HEK293 (cell line): ENCODE measurements around the gene TNNT2.

Experiments
- CTCF ChIA-PET: fragments of 350-600 bp; formaldehyde crosslinking; extraction: SDS; loops from one replicate; lab custom pipeline; 2021; ENCODE audit warnings: antibody characterized with exemption; lab: Yijun Ruan, JAX
- POLR2A ChIA-PET: fragments of 300-600 bp; formaldehyde crosslinking; extraction: SDS; loops from one replicate; lab custom pipeline; 2020; ENCODE audit warnings: antibody characterized with exemption, inconsistent platforms; lab: Yijun Ruan, JAX
- H3K27ac ChIP-seq: fragments of 200-500 bp; sonication (Bioruptor generic); 2 replicates; pipeline ENCODE4 v1.5.1; 2014; ENCODE audit warnings: low read depth, low read length, control low read depth, inconsistent platforms; ENCODE audit errors: extremely low read depth
- H3K36me3 ChIP-seq, 2 experiments: fragments of 200-500 bp in 1 of 2; sonication (Bioruptor generic) in 1 of 2; 1 replicate in 1 of 2; 2 replicates in 1 of 2; pipeline ENCODE4 v1.5.1; 2014 to 2017; ENCODE audit warnings: inconsistent platforms in 2 of 2, low read length in 2 of 2; ENCODE audit not compliant: control insufficient read depth in 2 of 2, insufficient read depth in 1 of 2
- H3K4me1 ChIP-seq: fragments of 200-500 bp; sonication (Bioruptor generic); 2 replicates; pipeline ENCODE4 v1.5.1; 2014; ENCODE audit warnings: mild to moderate bottlenecking, low read length, inconsistent platforms; ENCODE audit not compliant: control insufficient read depth, insufficient read depth
- H3K4me3 ChIP-seq: 2 replicates; pipeline ENCODE4 v1.5.1; 2011; ENCODE audit warnings: low read depth, mild to moderate bottlenecking, control low read depth, low read length, moderate library complexity
- H3K9me3 ChIP-seq: fragments of 200-500 bp; sonication (Bioruptor generic); 2 replicates; pipeline ENCODE4 v1.5.1; 2014; ENCODE audit warnings: low read depth, low read length, inconsistent platforms; ENCODE audit not compliant: control insufficient read depth, insufficient read depth
- EGR2 ChIP-seq: fragments of 450-650 bp; formaldehyde crosslinking; IDR thresholded peaks from 2 replicates; pipeline ENCODE4 v1.5.1; 2016; ENCODE audit warnings: low read depth, missing biosample characterization, missing genetic modification characterization
- KLF1 ChIP-seq: fragments of 450-650 bp; formaldehyde crosslinking; IDR thresholded peaks from 2 replicates; pipeline ENCODE4 v1.5.1; 2016; ENCODE audit warnings: missing biosample characterization, missing genetic modification characterization
- ZBTB20 ChIP-seq: fragments of 450-650 bp; formaldehyde crosslinking; IDR thresholded peaks from 2 replicates; pipeline ENCODE4 v1.5.1; 2016; ENCODE audit warnings: missing biosample characterization, missing genetic modification characterization
- ZFP41 ChIP-seq: fragments of 450-650 bp; formaldehyde crosslinking; IDR thresholded peaks from 2 replicates; pipeline ENCODE4 v1.5.1; 2016; ENCODE audit warnings: missing biosample characterization, missing genetic modification characterization, borderline replicate concordance
- ZNF140 ChIP-seq: fragments of 450-650 bp; formaldehyde crosslinking; IDR thresholded peaks from 2 replicates; pipeline ENCODE4 v1.5.1; 2016; ENCODE audit warnings: missing biosample characterization, missing genetic modification characterization
- ZNF175 ChIP-seq: fragments of 450-650 bp; formaldehyde crosslinking; IDR thresholded peaks from 2 replicates; pipeline ENCODE4 v1.5.1; 2016; ENCODE audit warnings: missing biosample characterization, missing genetic modification characterization
- ZNF184 ChIP-seq: fragments of 450-650 bp; IDR thresholded peaks from 2 replicates; pipeline ENCODE4 v1.5.1; 2018; ENCODE audit warnings: missing biosample characterization, mild to moderate bottlenecking, missing genetic modification characterization
- ZNF19 ChIP-seq: fragments of 450-650 bp; formaldehyde crosslinking; IDR thresholded peaks from 2 replicates; pipeline ENCODE4; 2016; ENCODE audit warnings: missing biosample characterization, missing genetic modification characterization, low read depth
- ZNF266 ChIP-seq: fragments of 450-650 bp; formaldehyde crosslinking; IDR thresholded peaks from 2 replicates; pipeline ENCODE4 v1.5.1; 2016; ENCODE audit warnings: missing biosample characterization, missing genetic modification characterization, low read depth
- ZNF544 ChIP-seq: fragments of 450-650 bp; formaldehyde crosslinking; IDR thresholded peaks from 2 replicates; pipeline ENCODE4 v1.5.0; 2017; ENCODE audit warnings: missing biosample characterization, missing genetic modification characterization
- ZNF548 ChIP-seq: fragments of 450-650 bp; formaldehyde crosslinking; IDR thresholded peaks from 2 replicates; pipeline ENCODE4 v1.5.1; 2016; ENCODE audit warnings: missing biosample characterization, missing genetic modification characterization
- ZNF561 ChIP-seq: fragments of 450-650 bp; IDR thresholded peaks from 2 replicates; pipeline ENCODE4 v1.5.1; 2018; ENCODE audit warnings: missing biosample characterization, missing genetic modification characterization, borderline replicate concordance
- ZNF768 ChIP-seq: fragments of 450-650 bp; formaldehyde crosslinking; IDR thresholded peaks from 2 replicates; pipeline ENCODE4 v1.5.1; 2018; ENCODE audit warnings: missing biosample characterization, mild to moderate bottlenecking, missing genetic modification characterization
- ZNF830 ChIP-seq: fragments of 450-650 bp; IDR thresholded peaks from 2 replicates; pipeline ENCODE4 v1.5.0; 2018; ENCODE audit warnings: missing biosample characterization, missing genetic modification characterization, low read depth, mild to moderate bottlenecking, moderate library complexity
- ZNF843 ChIP-seq: fragments of 450-650 bp; formaldehyde crosslinking; IDR thresholded peaks from 2 replicates; pipeline ENCODE4 v1.5.1; 2016; ENCODE audit warnings: missing biosample characterization, missing genetic modification characterization
- TF ChIP-seq, protein P1 (sequence below): fragments of 450-650 bp; formaldehyde crosslinking; IDR thresholded peaks from 2 replicates; pipeline ENCODE4; 2016; ENCODE audit warnings: missing biosample characterization, missing genetic modification characterization
- TF ChIP-seq, protein P2 (sequence below): fragments of 450-650 bp; formaldehyde crosslinking; IDR thresholded peaks from 2 replicates; pipeline ENCODE4 v1.5.1; 2017; ENCODE audit warnings: missing biosample characterization, missing genetic modification characterization
- TF ChIP-seq, protein P3 (sequence below): fragments of 450-650 bp; formaldehyde crosslinking; IDR thresholded peaks from 2 replicates; pipeline ENCODE4 v1.5.1; 2016; ENCODE audit warnings: missing biosample characterization, missing genetic modification characterization

Gene TNNT2

DNA sequence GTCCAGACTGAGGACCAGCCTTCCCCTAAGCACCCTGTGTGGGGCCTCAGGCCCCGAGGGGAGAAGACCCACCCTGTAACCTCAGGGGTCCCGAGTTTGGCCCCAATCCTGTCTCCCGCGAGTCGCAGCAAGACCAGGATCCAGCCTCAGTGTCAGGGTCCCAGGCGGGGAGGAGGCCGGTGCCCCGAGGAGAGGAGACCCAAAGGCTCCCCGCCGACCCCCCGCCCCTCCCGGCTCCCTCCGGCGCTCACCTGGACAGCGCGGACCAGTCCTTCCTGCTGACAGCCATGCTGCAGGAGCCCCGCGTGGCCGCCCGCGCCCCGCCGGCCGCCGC is 21.5 kb upstream of the TNNT2 start, which contains the start of gene LAD1:
Gene LAD1 (minus strand): TSS at position 307 of the 334 bp plus-strand sequence. CDS start 18 bp downstream, at position 289.
- no peak for TF ChIP-seq ZNF175 (tag by site-specific recombination)
- no peak for TF ChIP-seq ZNF140 (tag by site-specific recombination)
- no peak for TF ChIP-seq ZNF184
- TF ChIP-seq ZNF561 (tag by site-specific recombination), result no peak
- TF ChIP-seq, protein P1, sequence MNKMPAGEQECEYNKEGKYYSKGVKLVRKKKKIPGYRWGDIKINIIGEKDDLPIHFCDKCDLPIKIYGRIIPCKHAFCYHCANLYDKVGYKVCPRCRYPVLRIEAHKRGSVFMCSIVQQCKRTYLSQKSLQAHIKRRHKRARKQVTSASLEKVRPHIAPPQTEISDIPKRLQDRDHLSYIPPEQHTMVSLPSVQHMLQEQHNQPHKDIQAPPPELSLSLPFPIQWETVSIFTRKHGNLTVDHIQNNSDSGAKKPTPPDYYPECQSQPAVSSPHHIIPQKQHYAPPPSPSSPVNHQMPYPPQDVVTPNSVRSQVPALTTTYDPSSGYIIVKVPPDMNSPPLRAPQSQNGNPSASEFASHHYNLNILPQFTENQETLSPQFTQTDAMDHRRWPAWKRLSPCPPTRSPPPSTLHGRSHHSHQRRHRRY (tag by site-specific recombination), result no peak
- TF ChIP-seq, protein P2, sequence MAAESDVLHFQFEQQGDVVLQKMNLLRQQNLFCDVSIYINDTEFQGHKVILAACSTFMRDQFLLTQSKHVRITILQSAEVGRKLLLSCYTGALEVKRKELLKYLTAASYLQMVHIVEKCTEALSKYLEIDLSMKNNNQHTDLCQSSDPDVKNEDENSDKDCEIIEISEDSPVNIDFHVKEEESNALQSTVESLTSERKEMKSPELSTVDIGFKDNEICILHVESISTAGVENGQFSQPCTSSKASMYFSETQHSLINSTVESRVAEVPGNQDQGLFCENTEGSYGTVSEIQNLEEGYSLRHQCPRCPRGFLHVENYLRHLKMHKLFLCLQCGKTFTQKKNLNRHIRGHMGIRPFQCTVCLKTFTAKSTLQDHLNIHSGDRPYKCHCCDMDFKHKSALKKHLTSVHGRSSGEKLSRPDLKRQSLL, result no peak
- no peak for TF ChIP-seq ZNF19 (tag by site-specific recombination)
- no peak for TF ChIP-seq ZNF830 (tag by site-specific recombination)
- TF ChIP-seq, all 188 proteins: peak for 0
- no peaks in the 10 kb centered on the region for H3K4me1 ChIP-seq
- no peak within 1 kb of the TSS for H3K27ac ChIP-seq
- POLR2A ChIA-PET, result no interaction called here
- CTCF ChIA-PET, result interaction anchor here (1.5 kb wide), 1 partner anchor 10 kb away, joined by 8 read pairs; no protein-coding TSS in a partner anchor
- no peaks in the 10 kb centered on the region for H3K9me3 ChIP-seq
- no peaks in the 10 kb centered on the region for H3K36me3 ChIP-seq
- no peak within 1 kb of the TSS; the same call in 1 of the 2 replicates for H3K4me3 ChIP-seq

DNA sequence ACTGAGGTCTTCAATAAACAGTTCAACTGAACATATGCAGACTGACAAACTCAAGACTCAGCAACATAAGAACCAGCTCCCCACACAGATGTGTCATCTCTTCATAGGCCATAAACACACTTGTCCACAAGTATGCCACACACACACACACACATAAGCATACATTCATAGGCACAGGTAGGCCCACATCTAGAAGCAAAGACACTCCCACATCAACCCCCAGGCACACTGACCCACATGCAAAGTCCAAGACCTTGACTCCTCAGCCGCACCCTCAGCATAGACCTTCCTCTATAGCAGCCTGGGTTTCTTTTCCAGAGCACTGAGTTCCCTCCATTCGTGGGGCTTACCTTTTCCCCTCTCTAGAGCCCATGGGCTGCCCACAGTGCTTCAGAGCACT is 20.2 kb upstream of the TNNT2 start:
- Histone ChIP-seq H3K4me3 (no peak overlapping the region), H3K36me3 (no peaks in the 10 kb centered on the region), H3K27ac (no peak overlapping the region), H3K4me1 (no peaks in the 10 kb centered on the region), H3K9me3 (no peaks in the 10 kb centered on the region)
- ChIA-PET CTCF (interaction anchor here (1.6 to 1.8 kb wide), 2 partner anchors 11 to 13 kb away, joined by 7 to 8 read pairs; no protein-coding TSS in a partner anchor), POLR2A (no interaction called here)
- TF ChIP-seq ZNF768 (tag by site-specific recombination), result no peak
- TF ChIP-seq EGR2 (tag by site-specific recombination), result peak; percentile 20; the same call in 1 of the 2 replicates
- no peak for TF ChIP-seq ZNF544 (tag by site-specific recombination)
- TF ChIP-seq ZNF843 (tag by site-specific recombination), result no peak

DNA sequence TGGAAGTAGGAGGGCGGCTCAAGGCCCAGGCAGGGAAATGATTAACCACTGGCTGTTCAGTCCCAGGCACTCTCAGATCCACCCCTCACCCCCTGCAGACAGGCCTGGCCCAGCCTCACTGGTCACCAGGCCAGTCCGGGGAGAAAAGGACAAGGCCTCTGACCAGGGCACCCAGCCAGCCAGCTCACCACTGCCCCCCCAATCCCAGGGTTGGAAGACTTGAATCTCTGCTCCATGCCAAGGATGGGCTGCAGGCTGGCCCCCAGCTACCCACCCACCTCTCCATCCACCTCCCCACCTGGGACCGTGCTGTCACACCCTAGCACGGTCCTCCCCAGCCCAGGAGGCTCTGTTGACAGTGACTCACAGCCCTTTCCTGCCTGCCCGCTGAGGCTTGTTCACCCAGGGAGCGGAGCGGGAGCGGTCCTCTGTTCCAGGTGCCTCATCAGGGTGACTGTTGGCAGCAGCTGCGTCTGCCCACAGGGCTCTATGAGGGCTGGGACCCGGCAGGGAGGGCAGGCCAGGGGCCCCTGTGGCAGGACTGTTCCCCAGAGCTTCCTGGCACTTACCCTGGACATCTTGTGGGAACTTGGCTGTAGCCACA is 19.5 kb upstream of the TNNT2 start:
- ChIA-PET CTCF (interaction anchor here (1.2 to 2.4 kb wide), 4 partner anchors 12 to 36 kb away, joined by 5 to 13 read pairs (median 8); no protein-coding TSS in a partner anchor), POLR2A (no interaction called here)
- TF ChIP-seq ZNF548 (tag by site-specific recombination) (no peak), ZBTB20 (tag by site-specific recombination) (no peak), ZNF266 (tag by site-specific recombination) (no peak), ZFP41 (no peak), KLF1 (tag by site-specific recombination) (peak; percentile 48; the same call in 1 of the 2 replicates)
- TF ChIP-seq, protein P3, sequence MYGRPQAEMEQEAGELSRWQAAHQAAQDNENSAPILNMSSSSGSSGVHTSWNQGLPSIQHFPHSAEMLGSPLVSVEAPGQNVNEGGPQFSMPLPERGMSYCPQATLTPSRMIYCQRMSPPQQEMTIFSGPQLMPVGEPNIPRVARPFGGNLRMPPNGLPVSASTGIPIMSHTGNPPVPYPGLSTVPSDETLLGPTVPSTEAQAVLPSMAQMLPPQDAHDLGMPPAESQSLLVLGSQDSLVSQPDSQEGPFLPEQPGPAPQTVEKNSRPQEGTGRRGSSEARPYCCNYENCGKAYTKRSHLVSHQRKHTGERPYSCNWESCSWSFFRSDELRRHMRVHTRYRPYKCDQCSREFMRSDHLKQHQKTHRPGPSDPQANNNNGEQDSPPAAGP (tag by site-specific recombination), result peak; percentile 92
- no peaks in the 10 kb centered on the region for H3K9me3 ChIP-seq
- H3K4me1 ChIP-seq, result no peaks in the 10 kb centered on the region
- H3K27ac ChIP-seq, result no peak overlapping the region
- H3K36me3 ChIP-seq, result no peaks in the 10 kb centered on the region
- no peak overlapping the region for H3K4me3 ChIP-seq
